HL-60/S4 treated with retinoic acid at 250 ng/mL for 4 days and 3 days (cell line): ENCODE measurements around the gene AFG1L.
"Not testable (repeated sequence)": the region's sequence is repeated elsewhere in the genome, so short reads cannot be mapped to it uniquely, and the experiment has no call there.

Source experiments
- in situ Hi-C: fragments of 300-500 bp; cut with MboI; formaldehyde crosslinking; loops from 2 replicates; pipeline ENCODE4 v1.7.0; 2022; ENCODE audit warnings: low sequenced_read_pairs

Gene AFG1L

GRCh38 chr6:108294727-108295625, at the start of gene AFG1L:
Gene AFG1L (plus strand): TSS chr6:108295054. CDS start chr6:108295080, 26 bp downstream.
- in situ Hi-C loops, result no loop called here

GRCh38 chr6:108245095-108245494, 49.8 kb upstream of the AFG1L start:
- in situ Hi-C loops, result not testable (repeated sequence)

- in situ Hi-C loops, result no loop called here
These were observed 46.8 kb upstream of the AFG1L start for GRCh38 chr6:108247965-108248536.

GRCh38 chr6:108250240-108250866, 44.5 kb upstream of the AFG1L start:
- in situ Hi-C loops, result no loop called here

- in situ Hi-C loops, result no loop called here
These were observed 43.6 kb upstream of the AFG1L start for GRCh38 chr6:108251252-108251651.

- in situ Hi-C loops, result no loop called here
These were observed 42.8 kb upstream of the AFG1L start for GRCh38 chr6:108252055-108252454.

GRCh38 chr6:108253241-108253640, 41.6 kb upstream of the AFG1L start:
- in situ Hi-C loops, result no loop called here

- in situ Hi-C loops, result no loop called here
These were observed 40.1 kb upstream of the AFG1L start for GRCh38 chr6:108254433-108255410.

GRCh38 chr6:108260126-108260808, 34.6 kb upstream of the AFG1L start:
- in situ Hi-C loops, result no loop called here

- in situ Hi-C loops, result no loop called here
These were observed 33.9 kb upstream of the AFG1L start, which contains the start of gene SNX3 for GRCh38 chr6:108260809-108261569. Gene SNX3 (minus strand): TSS chr6:108261040. CDS start chr6:108260921, 119 bp downstream.

- in situ Hi-C loops, result no loop called here
These were observed 31.5 kb upstream of the AFG1L start for GRCh38 chr6:108263371-108263770.

- in situ Hi-C loops, result no loop called here
These were observed 26.0 kb upstream of the AFG1L start for GRCh38 chr6:108268845-108269244.

- in situ Hi-C loops, result not testable (repeated sequence)
These were observed 24.9 kb upstream of the AFG1L start for GRCh38 chr6:108269955-108270354.

GRCh38 chr6:108274546-108274945, 20.3 kb upstream of the AFG1L start:
- in situ Hi-C loops, result no loop called here

GRCh38 chr6:108275976-108276375, 18.9 kb upstream of the AFG1L start:
- in situ Hi-C loops, result no loop called here

GRCh38 chr6:108277295-108277694, 17.6 kb upstream of the AFG1L start:
- in situ Hi-C loops, result no loop called here

- in situ Hi-C loops, result no loop called here
These were observed 17.0 kb upstream of the AFG1L start for GRCh38 chr6:108277831-108278230.

GRCh38 chr6:108285381-108285780, 9.5 kb upstream of the AFG1L start:
- in situ Hi-C loops, result no loop called here

GRCh38 chr6:108286366-108286765, 8.5 kb upstream of the AFG1L start:
- in situ Hi-C loops, result no loop called here
